H9 (cell line): ENCODE measurements around the gene VILL. TPM values are rescaled to one million over a fixed set of nuclear protein-coding genes. Genes with fewer than 3 reads are reported as not detected.

ENCODE experiments used
- DNase-seq: peaks from one replicate; pipeline ENCODE4 v3.0.0-alpha.2; 2017
- H2AFZ ChIP-seq: one replicate; pipeline ENCODE4 v1.6.1; 2013; ENCODE audit warnings: mild to moderate bottlenecking, low read length, control low read depth, moderate library complexity
- H2AK5ac ChIP-seq: 2 replicates; pipeline ENCODE4 v1.6.1; 2013; ENCODE audit warnings: low read length, control low read depth, mixed read lengths; ENCODE audit not compliant: insufficient read length
- H2BK120ac ChIP-seq: one replicate; pipeline ENCODE4 v1.6.1; 2013; ENCODE audit warnings: low read depth, mild to moderate bottlenecking, low read length, control low read depth, inconsistent platforms; ENCODE audit not compliant: poor library complexity, severe bottlenecking
- H2BK12ac ChIP-seq: 2 replicates; pipeline ENCODE4 v1.6.1; 2013; ENCODE audit warnings: low read length, control low read depth, mixed read lengths, low read depth; ENCODE audit not compliant: insufficient read length
- H2BK15ac ChIP-seq: 2 replicates; pipeline ENCODE4 v1.6.1; 2013; ENCODE audit warnings: low read depth, low read length, control low read depth
- H2BK20ac ChIP-seq: one replicate; pipeline ENCODE4 v1.6.1; 2013; ENCODE audit warnings: low read depth, mild to moderate bottlenecking, low read length, control low read depth, inconsistent platforms; ENCODE audit not compliant: poor library complexity, severe bottlenecking
- H2BK5ac ChIP-seq: 2 replicates; pipeline ENCODE4 v1.6.1; 2013; ENCODE audit warnings: low read length, control low read depth, mixed read lengths; ENCODE audit not compliant: insufficient read length
- H3K14ac ChIP-seq: 2 replicates; pipeline ENCODE4 v1.6.1; 2013; ENCODE audit warnings: low read length, control low read depth; ENCODE audit not compliant: insufficient read depth
- H3K18ac ChIP-seq: 2 replicates; pipeline ENCODE4 v1.6.1; 2013; ENCODE audit warnings: low read depth, mild to moderate bottlenecking, mixed read lengths, low read length, control low read depth; ENCODE audit not compliant: insufficient read length
- H3K23ac ChIP-seq: 2 replicates; pipeline ENCODE4 v1.6.1; 2013; ENCODE audit warnings: low read length, control low read depth, mixed read lengths, low read depth; ENCODE audit not compliant: insufficient read length
- H3K23me2 ChIP-seq: 2 replicates; pipeline ENCODE4 v1.6.1; 2013; ENCODE audit warnings: low read depth, mild to moderate bottlenecking, mixed read lengths, low read length, control low read depth; ENCODE audit not compliant: insufficient read length, poor library complexity, severe bottlenecking
- H3K27ac ChIP-seq: 2 replicates; pipeline ENCODE4 v1.5.1; 2013; ENCODE audit warnings: low read length, control low read depth, mixed read lengths, low read depth; ENCODE audit not compliant: insufficient read length
- H3K27me3 ChIP-seq: 2 replicates; pipeline ENCODE4 v1.6.1; 2013; ENCODE audit warnings: low read length, control low read depth, inconsistent platforms; ENCODE audit not compliant: insufficient read depth
- H3K4ac ChIP-seq: 2 replicates; pipeline ENCODE4 v1.6.1; 2013; ENCODE audit warnings: low read depth, mild to moderate bottlenecking, control low read depth, inconsistent platforms, low read length, moderate library complexity
- H3K4me1 ChIP-seq: 2 replicates; pipeline ENCODE4 v1.6.1; 2013; ENCODE audit warnings: low read length, control low read depth, inconsistent platforms; ENCODE audit not compliant: insufficient read depth
- H3K4me2 ChIP-seq: 2 replicates; pipeline ENCODE4 v1.6.1; 2013; ENCODE audit warnings: low read length, control low read depth, mixed read lengths; ENCODE audit not compliant: insufficient read length, insufficient read depth
- H3K56ac ChIP-seq: 2 replicates; pipeline ENCODE4 v1.6.1; 2013; ENCODE audit warnings: low read depth, mild to moderate bottlenecking, mixed read lengths, low read length, control low read depth; ENCODE audit not compliant: insufficient read length
- H3K79me1 ChIP-seq: 2 replicates; pipeline ENCODE4 v1.6.1; 2013; ENCODE audit warnings: low read depth, mild to moderate bottlenecking, moderate library complexity, low read length, control low read depth, inconsistent platforms; ENCODE audit not compliant: insufficient read depth, poor library complexity, severe bottlenecking
- H3K79me2 ChIP-seq: 2 replicates; pipeline ENCODE4 v1.6.1; 2013; ENCODE audit warnings: low read length, control low read depth, inconsistent platforms; ENCODE audit not compliant: insufficient read depth
- H3K9ac ChIP-seq: 2 replicates; pipeline ENCODE4 v1.6.1; 2013; ENCODE audit warnings: low read length, control low read depth, mixed read lengths; ENCODE audit not compliant: insufficient read length; ENCODE audit errors: extremely low read depth
- H3K9me3 ChIP-seq: one replicate; pipeline ENCODE4 v1.6.1; 2013; ENCODE audit warnings: low read depth, low read length, inconsistent platforms; ENCODE audit not compliant: control insufficient read depth
- H3T11ph ChIP-seq: one replicate; pipeline ENCODE4 v1.6.1; 2013; ENCODE audit warnings: mild to moderate bottlenecking, low read length, control low read depth, inconsistent platforms
- H4K20me1 ChIP-seq: one replicate; pipeline ENCODE4 v1.6.1; 2013; ENCODE audit not compliant: control insufficient read depth, insufficient read length, insufficient read depth
- H4K5ac ChIP-seq: 2 replicates; pipeline ENCODE4 v1.6.1; 2013; ENCODE audit warnings: low read depth, mild to moderate bottlenecking, mixed read lengths, low read length, control low read depth; ENCODE audit not compliant: insufficient read length
- H4K8ac ChIP-seq: replicated peaks from 2 replicates; pipeline ENCODE4 v1.6.1; 2013; ENCODE audit warnings: low read length, control low read depth, mixed read lengths, low read depth; ENCODE audit not compliant: insufficient read length
- H4K91ac ChIP-seq: 2 replicates; pipeline ENCODE4 v1.6.1; 2013; ENCODE audit warnings: low read depth, mild to moderate bottlenecking, moderate library complexity, mixed read lengths, low read length, control low read depth; ENCODE audit not compliant: insufficient read length
- H3K27ac Mint-ChIP-seq, 3 experiments: 2 replicates in 2 of 3; 3 replicates in 1 of 3; pipeline ENCODE4 v1.8.0; 2020 to 2021; ENCODE audit warnings: mixed read lengths in 3 of 3, mild to moderate bottlenecking in 1 of 3, moderate library complexity in 1 of 3
- H3K27me3 Mint-ChIP-seq: 2 replicates; pipeline ENCODE4 v1.8.0; 2021; ENCODE audit warnings: low read depth, mild to moderate bottlenecking, moderate library complexity, mixed read lengths
- H3K36me3 Mint-ChIP-seq, 3 experiments: 2 replicates in 2 of 3; 3 replicates in 1 of 3; pipeline ENCODE4 v1.8.0; 2020 to 2021; ENCODE audit warnings: low read depth in 3 of 3, mixed read lengths in 3 of 3; ENCODE audit not compliant: insufficient read depth in 1 of 3
- H3K4me1 Mint-ChIP-seq, 2 experiments: 2 replicates each; pipeline ENCODE4 v1.8.0; 2020; ENCODE audit warnings: mixed read lengths in 2 of 2
- H3K4me3 Mint-ChIP-seq, 2 experiments: 2 replicates in 1 of 2; 3 replicates in 1 of 2; pipeline ENCODE4 v1.8.0; 2020 to 2021; ENCODE audit warnings: mild to moderate bottlenecking in 2 of 2, mixed read lengths in 2 of 2, moderate library complexity in 1 of 2
- H3K9me3 Mint-ChIP-seq, 2 experiments: 2 replicates in 1 of 2; 3 replicates in 1 of 2; pipeline ENCODE4 v1.8.0; 2020; ENCODE audit warnings: mild to moderate bottlenecking in 2 of 2, mixed read lengths in 2 of 2, moderate library complexity in 1 of 2
- CTCF ChIP-seq: fragments of 200-600 bp; sonication (generic); conservative IDR thresholded peaks from 3 replicates; pipeline ENCODE4 v1.8.0; 2021; ENCODE audit warnings: antibody characterized with exemption, mild to moderate bottlenecking
- WGBS: extraction: QIAGEN DNeasy Blood & Tissue Kit; methylation state at CpG from one replicate; pipeline ENCODE4 v1.1.7; 2013; ENCODE audit warnings: missing lambda C conversion rate, low lambda C conversion rate, mixed read lengths; ENCODE audit not compliant: insufficient read length; ENCODE audit errors: extremely low coverage; 5-methylcytosine and 5-hydroxymethylcytosine counted together
- total RNA-seq: library from RNA; stranded (reverse); gene quantifications from 2 replicates; pipeline ENCODE4 v1.2.1, GENCODE V29; 2021

The VILL gene
- total RNA-seq, 1 experiment from 2014 or later, result 3.2 TPM

- no peak overlapping the region for H2AFZ ChIP-seq
- H3K4me1 Mint-ChIP-seq, result no peaks in the 10 kb centered on the region
Measured at GRCh38 chr3:38049358-38050126, 59.0 kb downstream of the VILL start.

More at GRCh38 chr3:38049358-38050126, 59.0 kb downstream of the VILL start:
- TF ChIP-seq CTCF, result no peak
- Mint-ChIP-seq H3K36me3 (peaks cover 6 to 10% (median 9%) of the 10 kb centered on the region in 3 experiments; a peak in 6 of 7 replicates), H3K27me3 (peaks cover 30% of the 10 kb centered on the region), H3K27ac (no peak overlapping the region), H3K4me3 (no peak overlapping the region), H3K9me3 (peaks cover 20 to 21% of the 10 kb centered on the region in 2 experiments)
- H3K14ac ChIP-seq, result no peak overlapping the region
- H3K27ac ChIP-seq, result no peak overlapping the region
- H3K23me2 ChIP-seq, result no peaks in the 10 kb centered on the region
- H3K4ac ChIP-seq, result no peak overlapping the region
- no peaks in the 10 kb centered on the region for H3K4me1 ChIP-seq
- H3K27me3 ChIP-seq, result no peaks in the 10 kb centered on the region
- no peaks in the 10 kb centered on the region for H3K79me1 ChIP-seq
- no peak overlapping the region for H2BK5ac ChIP-seq
- no peak overlapping the region for H2BK15ac ChIP-seq
- H2AK5ac ChIP-seq, result no peak overlapping the region
- DNase-seq, result no peak
- peaks cover 8% of the 10 kb centered on the region for H3K9me3 ChIP-seq
- no peak overlapping the region for H2BK20ac ChIP-seq
- H3K18ac ChIP-seq, result no peak overlapping the region
- H4K91ac ChIP-seq, result no peak overlapping the region
- H3K79me2 ChIP-seq, result no peaks in the 10 kb centered on the region
- no peaks in the 10 kb centered on the region for H4K20me1 ChIP-seq
- no peak overlapping the region for H3K9ac ChIP-seq
- no peak overlapping the region for H3T11ph ChIP-seq
- no peak overlapping the region for H3K23ac ChIP-seq
- H3K56ac ChIP-seq, result no peak overlapping the region
- H4K5ac ChIP-seq, result no peak overlapping the region
- no peak overlapping the region for H2BK120ac ChIP-seq
- no peak overlapping the region for H3K4me2 ChIP-seq
- no peak overlapping the region for H2BK12ac ChIP-seq
- H4K8ac ChIP-seq, result no peak overlapping the region
- WGBS, result no CpG with 5 or more reads among the region's 4 CpGs
